Fibroblast of lung (primary cell): ENCODE results near the gene GDA. TPM values are rescaled to one million over a fixed set of nuclear protein-coding genes. Genes with fewer than 3 reads are reported as not detected.

Source experiments
- DNase-seq, 2 donors: peaks; one replicate each; pipeline versions ENCODE4 v3.0.0 to v3.0.0-alpha.2; 2010; ENCODE audit warnings: low read depth in 2 of 2
- H2AFZ ChIP-seq: 2 replicates; pipeline ENCODE4 v1.5.1; 2012; ENCODE audit warnings: low read length, control low read depth, inconsistent platforms
- H3K27ac ChIP-seq: 2 replicates; pipeline ENCODE4 v1.5.1; 2011; ENCODE audit warnings: low read length, control low read depth; ENCODE audit not compliant: insufficient read depth
- H3K27me3 ChIP-seq: 2 replicates; pipeline ENCODE4 v1.5.1; 2011; ENCODE audit warnings: mild to moderate bottlenecking, low read length; ENCODE audit not compliant: control insufficient read depth, insufficient read depth
- H3K36me3 ChIP-seq: 2 replicates; pipeline ENCODE4 v1.5.1; 2011; ENCODE audit warnings: low read length; ENCODE audit not compliant: control insufficient read depth, insufficient read depth
- H3K4me1 ChIP-seq: 2 replicates; pipeline ENCODE4 v1.5.1; 2011; ENCODE audit warnings: low read length; ENCODE audit not compliant: control insufficient read depth, insufficient read depth; ENCODE audit errors: extremely low read depth
- H3K4me2 ChIP-seq: 2 replicates; pipeline ENCODE4 v1.5.1; 2011; ENCODE audit warnings: low read length, control low read depth; ENCODE audit not compliant: insufficient read depth; ENCODE audit errors: extremely low read depth
- H3K4me3 ChIP-seq, 4 experiments: fragments of 200-600 bp in 1 of 4; sonication (generic) in 1 of 4; replicated peaks in 1 of 4; 2 replicates each; pipeline ENCODE4 v1.5.1; 2011 to 2016; ENCODE audit warnings: low read length in 4 of 4, low read depth in 3 of 4, mild to moderate bottlenecking in 3 of 4, control low read depth in 2 of 4, inconsistent platforms in 1 of 4, mixed read lengths in 1 of 4; ENCODE audit not compliant: insufficient read depth in 1 of 4; ENCODE audit errors: control extremely low read depth in 1 of 4
- H3K79me2 ChIP-seq: 2 replicates; pipeline ENCODE4 v1.5.1; 2012; ENCODE audit warnings: mild to moderate bottlenecking, low read length, inconsistent platforms; ENCODE audit not compliant: control insufficient read depth, insufficient read depth
- H3K9ac ChIP-seq: 2 replicates; pipeline ENCODE4 v1.5.1; 2011; ENCODE audit warnings: mild to moderate bottlenecking, low read length, control low read depth; ENCODE audit not compliant: insufficient read depth
- H3K9me3 ChIP-seq: 2 replicates; pipeline ENCODE4 v1.5.1; 2012; ENCODE audit warnings: low read depth, low read length; ENCODE audit not compliant: control insufficient read depth, insufficient read depth
- H4K20me1 ChIP-seq: 2 replicates; pipeline ENCODE4 v1.5.1; 2011; ENCODE audit warnings: low read length; ENCODE audit not compliant: control insufficient read depth, insufficient read depth; ENCODE audit errors: extremely low read depth
- EZH2 ChIP-seq: IDR thresholded peaks from 2 replicates; pipeline ENCODE4 v1.5.1; 2012; ENCODE audit warnings: low read length, control low read depth, mild to moderate bottlenecking; ENCODE audit errors: missing control alignments
- polyA plus RNA-seq, 2 donors: library from polyadenylated mRNA; depleted of rRNA in 1 of 2; stranded (reverse) in 1 of 2; unstranded in 1 of 2; fragments of >200 nt; gene quantifications; 2 replicates each; pipeline ENCODE4 v1.2.1, GENCODE V29; 2011 to 2012; ENCODE audit warnings: missing spikeins in 1 of 2
- total RNA-seq: library from RNA; depleted of rRNA; stranded (reverse); fragments of >200 nt; gene quantifications from 2 replicates; pipeline ENCODE4 v1.2.1, GENCODE V29; 2014
- TF ChIP-seq, protein P1 (sequence below), 2 donors: IDR thresholded peaks in 1 of 2; conservative IDR thresholded peaks in 1 of 2; 1 replicate in 1 of 2; 2 replicates in 1 of 2; pipeline ENCODE4 v1.5.1; 2011 to 2012; ENCODE audit warnings: low read length in 2 of 2, control low read depth in 1 of 2, inconsistent platforms in 1 of 2, low read depth in 1 of 2, mild to moderate bottlenecking in 1 of 2

GDA gene
- total and polyA plus RNA-seq, 2 donors (not counting 1 experiment from before 2014, with no cell fraction given): not detected

DNA sequence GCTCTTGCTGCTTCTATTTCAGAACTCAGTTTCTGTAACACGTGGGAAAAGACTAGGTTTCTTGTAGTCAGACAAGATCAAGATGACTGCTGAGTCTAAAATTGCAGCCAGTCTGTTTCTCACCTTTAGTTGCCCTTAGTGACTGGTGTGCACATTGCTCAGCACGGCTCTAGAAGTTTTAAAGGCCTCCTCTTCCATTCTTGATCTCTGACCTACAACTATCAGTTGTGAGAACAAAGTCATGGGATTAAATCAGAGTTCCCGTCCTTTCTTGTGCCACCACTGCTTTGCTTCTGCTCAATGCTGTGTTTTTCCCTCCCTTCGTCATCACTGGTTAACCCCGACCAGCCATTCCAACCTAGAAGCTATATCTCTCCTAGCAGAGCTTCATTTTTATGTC, 52.8 kb downstream of the GDA start:
- Histone ChIP-seq H3K79me2 (no peaks in the 10 kb centered on the region), H3K9ac (no peak overlapping the region)

DNA sequence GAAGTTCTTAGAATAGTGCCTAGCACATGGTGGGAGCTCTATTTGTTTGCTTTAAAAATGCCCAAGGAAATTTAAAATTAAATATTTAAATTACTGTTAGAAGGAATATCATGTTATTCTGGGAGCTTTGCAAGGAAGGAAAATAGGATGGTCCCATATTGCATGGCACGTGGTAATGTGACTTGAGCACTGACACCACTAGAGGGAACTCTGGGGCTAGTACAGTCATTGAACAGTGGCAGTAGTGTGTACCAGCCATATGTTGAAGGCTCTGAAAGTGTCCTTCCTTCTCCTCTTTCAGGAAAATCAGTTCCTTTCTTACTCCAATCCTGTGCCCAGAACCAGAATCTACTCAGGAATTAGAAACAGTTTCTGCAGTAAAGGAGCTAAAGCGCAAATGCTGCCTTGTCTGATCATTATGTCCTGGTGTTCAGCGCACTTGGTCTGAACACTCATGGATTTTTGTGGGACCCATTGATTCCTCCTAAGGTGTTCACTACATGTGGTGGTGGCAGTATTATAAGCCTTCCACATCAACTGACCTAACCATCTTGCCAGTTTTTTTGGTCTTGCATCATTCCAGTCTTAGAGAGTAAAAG, 54.1 kb downstream of the GDA start:
- Histone ChIP-seq H3K9ac (no peak overlapping the region), H3K27me3 (no peaks in the 10 kb centered on the region), H3K27ac (no peak overlapping the region), H3K4me2 (no peak overlapping the region), H3K79me2 (no peaks in the 10 kb centered on the region), H3K4me3 (no peak overlapping the region), H3K36me3 (no peaks in the 10 kb centered on the region), H4K20me1 (no peaks in the 10 kb centered on the region), H3K9me3 (no peaks in the 10 kb centered on the region), H3K4me1 (no peaks in the 10 kb centered on the region), H2AFZ (no peak overlapping the region)
- DNase-seq: peak; percentile 7 to 20
- TF ChIP-seq EZH2: no peak
- TF ChIP-seq, protein P1, sequence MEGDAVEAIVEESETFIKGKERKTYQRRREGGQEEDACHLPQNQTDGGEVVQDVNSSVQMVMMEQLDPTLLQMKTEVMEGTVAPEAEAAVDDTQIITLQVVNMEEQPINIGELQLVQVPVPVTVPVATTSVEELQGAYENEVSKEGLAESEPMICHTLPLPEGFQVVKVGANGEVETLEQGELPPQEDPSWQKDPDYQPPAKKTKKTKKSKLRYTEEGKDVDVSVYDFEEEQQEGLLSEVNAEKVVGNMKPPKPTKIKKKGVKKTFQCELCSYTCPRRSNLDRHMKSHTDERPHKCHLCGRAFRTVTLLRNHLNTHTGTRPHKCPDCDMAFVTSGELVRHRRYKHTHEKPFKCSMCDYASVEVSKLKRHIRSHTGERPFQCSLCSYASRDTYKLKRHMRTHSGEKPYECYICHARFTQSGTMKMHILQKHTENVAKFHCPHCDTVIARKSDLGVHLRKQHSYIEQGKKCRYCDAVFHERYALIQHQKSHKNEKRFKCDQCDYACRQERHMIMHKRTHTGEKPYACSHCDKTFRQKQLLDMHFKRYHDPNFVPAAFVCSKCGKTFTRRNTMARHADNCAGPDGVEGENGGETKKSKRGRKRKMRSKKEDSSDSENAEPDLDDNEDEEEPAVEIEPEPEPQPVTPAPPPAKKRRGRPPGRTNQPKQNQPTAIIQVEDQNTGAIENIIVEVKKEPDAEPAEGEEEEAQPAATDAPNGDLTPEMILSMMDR (conservative IDR thresholded peaks at IDR 0.05 in 1 of 2, IDR thresholded peaks at IDR 0.05 in 1 of 2; ENCODE audit: low read depth in 1 of 2, low read length in 2 of 2): peak; percentile 33 to 54

More for the DNA sequence above, 52.8 kb downstream of the GDA start:
- no peak overlapping the region for H3K4me2 ChIP-seq
- no peak overlapping the region for H2AFZ ChIP-seq
- TF ChIP-seq, protein P1 (conservative IDR thresholded peaks at IDR 0.05 in 1 of 2, IDR thresholded peaks at IDR 0.05 in 1 of 2; ENCODE audit: low read depth in 1 of 2, low read length in 2 of 2): no peak
- TF ChIP-seq EZH2: no peak
- no peaks in the 10 kb centered on the region for H3K36me3 ChIP-seq
- no peaks in the 10 kb centered on the region for H3K4me1 ChIP-seq
- no peaks in the 10 kb centered on the region for H3K9me3 ChIP-seq
- no peak for DNase-seq
- H3K4me3 ChIP-seq: no peak overlapping the region
- H3K27me3 ChIP-seq: no peaks in the 10 kb centered on the region
- no peak overlapping the region for H3K27ac ChIP-seq
- H4K20me1 ChIP-seq: no peaks in the 10 kb centered on the region

DNA sequence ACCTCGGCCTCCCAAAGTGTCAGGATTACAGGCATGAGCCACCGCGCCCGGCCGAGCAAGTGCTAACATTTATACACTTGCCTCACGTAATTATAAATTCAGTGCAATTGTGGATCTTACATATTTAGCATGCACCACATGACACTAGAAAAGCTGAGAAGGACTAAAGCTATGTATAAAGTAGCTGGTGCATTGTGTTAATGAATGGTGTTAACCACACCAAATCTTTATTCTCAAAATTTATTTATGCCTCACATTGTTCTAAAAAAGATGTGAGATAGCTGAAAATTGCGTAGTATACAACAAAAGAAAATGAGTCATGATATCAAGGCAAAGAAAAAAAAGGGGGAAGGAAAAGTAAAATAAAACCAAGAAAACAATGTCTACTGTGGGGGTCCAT, 54.8 kb downstream of the GDA start:
- Histone ChIP-seq H3K4me1 (no peaks in the 10 kb centered on the region), H3K4me3 (no peak overlapping the region), H3K9me3 (no peaks in the 10 kb centered on the region), H3K4me2 (no peak overlapping the region), H3K27me3 (no peaks in the 10 kb centered on the region), H2AFZ (no peak overlapping the region), H3K36me3 (no peaks in the 10 kb centered on the region), H3K9ac (no peak overlapping the region), H3K79me2 (no peaks in the 10 kb centered on the region), H3K27ac (no peak overlapping the region), H4K20me1 (no peaks in the 10 kb centered on the region)
- no peak for TF ChIP-seq EZH2
- TF ChIP-seq, protein P1 (conservative IDR thresholded peaks at IDR 0.05 in 1 of 2, IDR thresholded peaks at IDR 0.05 in 1 of 2; ENCODE audit: low read depth in 1 of 2, low read length in 2 of 2): no peak
- no peak for DNase-seq
